Measurements from ENCODE around the gene NSMF. TPM values are rescaled to one million over a fixed set of nuclear protein-coding genes. Genes with fewer than 3 reads are reported as not detected.
"Not testable (repeated sequence)": the region's sequence is repeated elsewhere in the genome, so short reads cannot be mapped to it uniquely, and the experiment has no call there.

The NSMF gene
- total RNA-seq, 1 experiment from 2014 or later = 36.8 TPM

DNA sequence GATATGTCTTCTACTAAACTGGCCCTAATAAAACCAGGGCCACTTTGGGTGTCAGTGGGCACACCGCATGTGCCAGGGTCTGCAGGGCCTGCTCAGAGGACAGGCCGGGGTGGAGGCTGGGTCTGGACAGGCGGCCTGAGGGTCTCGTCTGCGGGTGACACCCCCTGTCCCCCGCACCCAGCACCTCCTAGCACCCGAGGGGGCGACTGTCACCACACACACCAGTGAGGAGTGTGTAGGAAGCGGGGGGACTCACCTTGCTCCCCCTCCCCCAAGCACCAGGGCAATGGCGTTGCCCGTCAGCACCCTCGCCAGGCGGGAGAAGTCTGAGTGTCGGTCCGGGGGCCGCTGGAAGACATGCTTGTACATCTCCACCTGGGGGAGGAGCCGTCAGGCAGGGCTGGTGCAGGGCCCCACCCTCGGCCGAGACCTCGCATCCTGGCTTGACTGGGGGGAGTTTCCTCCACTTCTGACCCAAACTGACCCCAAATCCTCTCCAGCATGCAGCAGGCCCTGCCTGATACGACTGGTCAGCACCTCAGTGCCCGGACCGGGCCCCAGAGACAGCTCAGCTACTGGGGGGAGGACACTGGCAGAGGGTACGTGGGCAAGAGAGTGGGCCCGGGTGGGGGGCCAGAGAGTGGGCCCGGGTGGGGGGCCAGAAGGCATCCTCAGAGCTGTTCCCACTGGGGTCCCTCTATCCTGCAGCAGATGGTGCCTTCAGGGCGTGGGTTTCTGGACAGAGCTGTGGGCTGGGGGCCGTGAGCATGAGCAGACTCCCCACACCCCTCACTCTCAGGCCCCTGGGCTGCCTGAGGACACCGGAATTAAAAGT lies 18.9 kb upstream of the NSMF start:
- DNase-seq (ENCODE audit: extremely low read depth, low read depth) = no peak

DNA sequence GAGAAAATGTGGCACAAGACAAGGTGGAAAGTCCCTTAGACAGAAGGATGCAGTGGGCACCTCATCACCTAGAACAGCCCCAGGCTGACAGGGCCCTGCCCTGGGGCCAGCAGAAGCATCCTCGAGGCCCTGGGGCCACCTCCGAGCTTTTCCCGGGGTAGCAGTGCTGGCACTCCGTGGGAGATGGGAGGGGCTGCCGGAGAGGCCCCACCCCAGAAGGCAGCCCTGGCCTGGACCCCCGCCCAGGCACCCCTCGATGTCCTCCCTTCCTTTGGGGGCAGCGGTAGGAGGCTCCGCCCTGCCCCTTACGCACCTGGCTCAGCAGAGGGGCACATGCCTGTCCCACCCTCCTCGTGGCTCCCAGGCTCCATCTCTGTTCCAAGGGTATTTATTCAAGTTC lies 17.7 kb upstream of the NSMF start:
- DNase-seq (ENCODE audit: extremely low read depth, low read depth) = no peak

DNA sequence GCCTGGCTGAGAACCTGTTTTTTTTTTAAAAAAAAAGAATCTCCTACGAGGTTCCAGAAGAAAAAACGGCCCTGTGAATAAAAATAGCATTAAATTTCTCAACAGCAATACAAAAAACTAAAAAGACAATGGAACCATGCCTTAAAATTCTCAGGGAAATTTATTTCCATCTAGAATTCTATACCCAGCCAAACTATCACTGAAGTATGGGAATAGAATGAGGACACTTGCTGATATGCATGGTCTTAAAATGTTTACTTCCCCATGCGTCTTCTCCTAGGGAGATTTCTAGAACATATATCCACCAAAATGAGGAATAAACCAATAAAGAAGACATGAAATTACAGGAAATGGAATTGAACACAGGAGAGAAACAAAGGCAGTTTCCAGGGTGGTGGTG lies 16.5 kb upstream of the NSMF start:
- DNase-seq (ENCODE audit: extremely low read depth, low read depth) = no peak

DNA sequence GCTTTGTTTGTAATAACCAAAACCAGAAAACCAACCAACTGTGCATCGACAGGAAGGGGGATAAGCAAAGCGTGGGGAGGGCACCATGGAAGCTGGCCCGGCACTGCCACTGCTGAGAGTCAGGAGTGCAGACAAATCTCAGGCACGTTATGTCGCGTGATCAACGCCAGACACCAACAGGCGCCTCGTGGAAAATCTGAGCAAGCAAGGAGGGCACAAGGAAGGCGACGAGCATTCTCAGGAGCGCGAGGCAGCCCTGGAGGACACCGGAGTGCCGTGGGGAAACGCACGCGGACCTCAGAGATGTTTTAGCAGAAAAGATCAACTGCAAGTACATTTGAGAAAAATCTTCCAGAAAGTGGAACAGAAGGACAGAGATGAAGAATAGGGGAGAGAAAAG lies 15.1 kb upstream of the NSMF start:
- no peak for DNase-seq (ENCODE audit: extremely low read depth, low read depth)

DNA sequence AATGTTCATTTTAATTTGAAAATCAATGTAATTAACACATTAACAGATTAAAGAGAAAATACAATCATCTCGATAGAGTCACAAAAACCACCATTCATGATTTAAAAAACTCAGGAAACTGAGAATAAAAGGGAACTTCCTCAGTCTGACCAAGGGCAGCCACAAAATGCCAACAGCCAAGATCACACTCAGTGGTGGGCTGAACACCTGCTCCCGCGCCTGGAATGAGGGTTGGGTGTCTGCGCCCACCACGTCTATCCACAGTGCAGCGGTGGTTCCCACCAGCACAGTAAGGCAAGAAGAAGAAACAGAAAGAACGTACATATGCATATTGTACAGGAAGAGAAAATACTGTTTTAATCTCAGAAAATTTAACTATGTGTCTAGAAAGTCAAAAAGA lies 11.7 kb upstream of the NSMF start:
- DNase-seq (ENCODE audit: extremely low read depth, low read depth) = no peak

DNA sequence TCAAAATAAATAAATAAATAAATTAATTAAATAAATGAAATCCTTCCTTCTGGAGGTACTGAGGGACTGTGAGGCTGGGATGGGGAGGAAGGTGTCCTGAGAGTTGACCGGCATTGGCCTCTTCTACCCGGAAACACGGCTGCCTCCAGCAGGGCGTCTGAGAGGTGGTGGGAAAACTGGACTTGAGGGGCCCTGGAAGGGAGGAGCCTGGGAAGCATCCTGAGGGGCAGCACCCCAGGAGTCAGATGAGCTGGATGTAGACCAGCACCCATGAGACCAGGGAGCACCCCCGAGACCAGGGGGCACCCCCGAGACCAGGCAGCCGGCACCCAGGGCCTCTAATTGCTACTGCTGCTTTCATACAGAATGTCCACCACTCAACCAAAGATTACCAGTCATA lies 8.8 kb upstream of the NSMF start:
- no peak for DNase-seq (ENCODE audit: extremely low read depth, low read depth)

DNA sequence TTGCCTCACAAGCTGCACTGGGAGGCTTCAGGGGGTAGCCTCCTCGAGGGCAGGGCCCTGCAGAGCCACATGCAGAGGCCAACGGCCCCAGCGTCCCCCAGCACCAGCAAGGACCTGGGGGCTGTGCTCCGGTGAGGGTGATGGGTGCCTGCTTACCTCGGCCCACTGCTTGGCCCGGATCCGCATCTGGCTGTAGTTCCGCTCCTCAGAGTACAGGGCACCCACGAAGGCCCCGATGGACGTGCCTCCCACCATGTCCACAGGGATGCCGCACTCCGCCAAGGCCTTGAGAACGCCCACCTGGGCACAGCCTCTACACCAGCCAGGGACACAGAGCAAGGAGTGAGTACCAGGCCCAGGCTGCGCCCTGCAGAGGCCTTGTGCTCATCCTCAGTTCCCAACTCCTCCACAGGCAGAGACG lies 8.0 kb upstream of the NSMF start:
- no peak for DNase-seq (ENCODE audit: extremely low read depth, low read depth)

DNA sequence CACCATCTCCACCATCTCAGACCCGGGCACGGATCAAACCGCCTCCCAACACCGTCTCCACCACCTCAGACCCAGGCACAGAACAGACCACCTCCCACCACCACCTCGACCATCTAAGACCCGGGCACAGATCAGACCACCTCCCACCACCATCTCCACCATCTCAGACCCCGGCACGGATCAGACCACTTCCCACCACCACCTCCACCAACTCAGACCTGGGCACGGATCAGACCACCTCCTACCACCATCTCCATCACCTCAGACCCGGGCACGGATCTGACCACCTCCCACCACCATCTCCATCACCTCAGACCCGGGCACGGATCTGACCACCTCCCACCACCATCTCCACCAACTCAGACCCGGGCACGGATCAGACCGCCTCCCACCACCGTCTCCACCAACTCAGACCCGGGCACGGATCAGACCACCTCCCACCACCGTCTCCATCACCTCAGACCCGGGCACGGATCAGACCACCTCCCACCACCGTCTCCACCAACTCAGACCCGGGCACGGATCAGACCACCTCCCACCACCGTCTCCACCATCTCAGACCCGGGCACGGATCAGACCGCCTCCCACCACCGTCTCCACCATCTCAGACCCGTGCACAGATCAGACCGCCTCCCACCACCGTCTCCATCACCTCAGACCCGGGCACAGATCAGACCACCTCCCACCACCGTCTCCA lies 7.4 kb upstream of the NSMF start:
- not testable (repeated sequence) for DNase-seq (ENCODE audit: extremely low read depth, low read depth)

DNA sequence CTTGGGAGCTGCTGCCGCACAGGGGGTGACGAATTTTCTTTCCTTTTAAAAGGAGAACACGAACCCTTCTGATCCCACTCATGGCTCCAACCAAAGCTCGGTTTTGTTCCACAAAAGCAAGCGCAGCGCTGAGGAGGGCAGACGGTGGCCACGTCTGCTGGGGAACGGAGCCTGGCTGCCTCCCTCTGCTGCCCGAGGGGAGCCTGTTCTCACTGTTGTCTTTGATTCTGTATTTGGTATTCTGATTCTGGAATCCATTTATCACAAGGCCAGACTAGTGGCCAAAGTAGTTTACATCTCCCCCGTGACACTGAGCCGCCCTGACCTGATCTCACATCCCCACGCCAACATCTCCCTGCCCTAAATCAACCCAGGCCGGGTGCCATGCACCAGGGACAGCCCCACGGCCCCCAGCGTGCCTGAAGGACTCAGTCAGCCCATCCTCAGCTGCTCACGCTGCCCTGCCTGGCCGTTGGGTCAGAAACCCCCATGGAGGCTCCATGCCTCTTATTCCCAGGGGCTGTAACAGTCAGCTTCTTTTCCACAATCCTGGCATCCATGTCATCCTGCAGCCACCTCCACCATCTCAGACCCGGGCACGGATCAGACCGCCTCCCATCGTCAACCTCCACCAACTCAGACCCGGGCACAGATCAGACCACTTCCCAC lies 6.7 kb upstream of the NSMF start:
- no peak for DNase-seq (ENCODE audit: extremely low read depth, low read depth)

DNA sequence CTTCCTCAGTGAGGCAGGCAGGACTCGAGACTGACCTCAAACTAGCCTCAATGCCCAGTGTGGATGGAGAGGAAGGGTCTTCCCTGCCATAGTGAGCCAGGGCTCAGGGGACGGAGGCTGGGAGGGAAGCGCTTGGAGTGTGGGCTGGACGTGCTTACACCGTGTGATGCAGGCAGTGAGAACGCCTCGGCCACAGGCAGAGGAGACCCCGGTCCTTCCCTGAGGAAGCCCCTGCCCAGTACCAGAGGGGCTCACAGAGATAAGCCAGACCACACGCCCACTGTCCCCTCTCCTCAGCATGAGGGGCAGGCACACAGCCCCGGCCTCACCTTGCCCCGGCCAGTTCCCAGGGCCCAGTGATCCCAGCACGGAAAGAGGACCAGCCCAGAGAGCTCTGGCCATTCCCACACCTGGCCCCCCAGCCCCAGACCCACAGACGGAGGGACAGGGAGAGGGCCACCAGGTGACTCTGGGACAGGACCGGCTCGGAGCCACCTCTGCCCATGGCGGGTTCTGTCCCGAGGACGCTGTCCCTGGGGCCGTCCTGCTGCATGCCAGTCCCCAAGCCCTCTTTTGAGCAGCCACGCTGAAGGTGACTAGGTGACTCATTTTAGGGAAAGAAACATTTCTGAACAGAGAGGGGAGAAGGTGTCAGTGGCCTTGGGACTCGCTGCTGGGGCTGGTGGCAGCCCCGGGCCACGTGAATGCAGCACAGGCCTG lies 6.0 kb upstream of the NSMF start:
- DNase-seq (ENCODE audit: extremely low read depth, low read depth) = no peak

DNA sequence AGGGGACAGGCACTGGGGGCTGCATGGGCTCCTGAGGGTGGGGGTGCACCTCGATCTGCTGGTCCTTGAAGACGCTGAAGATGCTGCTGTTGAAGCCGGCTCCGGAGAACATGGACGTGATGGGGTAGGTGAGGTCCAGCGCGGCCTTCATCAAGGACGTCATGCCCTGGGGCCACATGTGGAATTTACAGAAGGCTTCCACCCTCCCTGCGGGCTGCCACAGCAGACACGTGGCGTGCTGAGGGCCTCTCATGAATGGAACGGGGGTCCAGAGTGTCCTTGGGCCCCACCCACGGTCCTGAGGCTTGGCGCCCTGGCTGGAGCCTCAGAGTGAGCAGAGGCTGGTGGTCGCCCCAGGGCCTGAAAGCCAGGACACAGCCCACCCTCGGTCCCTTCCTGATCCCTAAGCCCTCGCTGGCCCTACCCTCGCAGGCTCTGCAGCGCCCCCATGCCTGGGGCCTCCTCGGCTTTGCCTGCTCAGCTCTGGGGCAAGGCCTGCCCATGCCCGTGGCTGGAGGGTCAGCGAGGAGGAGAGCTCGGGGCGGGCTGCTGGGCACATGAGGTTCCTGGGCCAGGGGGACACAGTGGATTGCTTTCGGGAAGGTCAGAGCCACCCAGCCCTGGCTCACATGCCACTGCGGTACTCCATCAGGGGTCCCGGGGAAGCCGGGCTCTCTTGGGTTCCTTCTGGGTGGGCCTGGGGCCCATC lies 5.3 kb upstream of the NSMF start:
- no peak for DNase-seq (ENCODE audit: extremely low read depth, low read depth)

DNA sequence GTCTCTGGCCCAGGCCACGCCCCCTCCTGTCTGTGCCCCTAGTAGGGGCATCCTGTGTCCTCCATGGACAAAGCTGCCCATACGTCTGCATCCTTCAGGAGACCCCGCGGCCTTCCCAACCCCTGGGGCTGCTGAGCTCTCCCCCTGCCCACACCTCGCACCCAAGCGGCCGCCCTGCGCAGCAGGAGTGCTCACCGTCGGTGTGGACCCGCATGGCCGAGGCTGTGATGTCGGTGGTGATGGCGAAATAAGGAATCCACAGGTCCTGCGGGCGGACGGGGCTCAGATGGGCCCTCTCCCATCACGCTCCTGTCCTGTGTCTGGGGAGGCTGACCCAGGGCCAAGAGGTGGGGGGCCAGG lies 4.8 kb upstream of the NSMF start:
- DNase-seq (ENCODE audit: extremely low read depth, low read depth) = no peak

DNA sequence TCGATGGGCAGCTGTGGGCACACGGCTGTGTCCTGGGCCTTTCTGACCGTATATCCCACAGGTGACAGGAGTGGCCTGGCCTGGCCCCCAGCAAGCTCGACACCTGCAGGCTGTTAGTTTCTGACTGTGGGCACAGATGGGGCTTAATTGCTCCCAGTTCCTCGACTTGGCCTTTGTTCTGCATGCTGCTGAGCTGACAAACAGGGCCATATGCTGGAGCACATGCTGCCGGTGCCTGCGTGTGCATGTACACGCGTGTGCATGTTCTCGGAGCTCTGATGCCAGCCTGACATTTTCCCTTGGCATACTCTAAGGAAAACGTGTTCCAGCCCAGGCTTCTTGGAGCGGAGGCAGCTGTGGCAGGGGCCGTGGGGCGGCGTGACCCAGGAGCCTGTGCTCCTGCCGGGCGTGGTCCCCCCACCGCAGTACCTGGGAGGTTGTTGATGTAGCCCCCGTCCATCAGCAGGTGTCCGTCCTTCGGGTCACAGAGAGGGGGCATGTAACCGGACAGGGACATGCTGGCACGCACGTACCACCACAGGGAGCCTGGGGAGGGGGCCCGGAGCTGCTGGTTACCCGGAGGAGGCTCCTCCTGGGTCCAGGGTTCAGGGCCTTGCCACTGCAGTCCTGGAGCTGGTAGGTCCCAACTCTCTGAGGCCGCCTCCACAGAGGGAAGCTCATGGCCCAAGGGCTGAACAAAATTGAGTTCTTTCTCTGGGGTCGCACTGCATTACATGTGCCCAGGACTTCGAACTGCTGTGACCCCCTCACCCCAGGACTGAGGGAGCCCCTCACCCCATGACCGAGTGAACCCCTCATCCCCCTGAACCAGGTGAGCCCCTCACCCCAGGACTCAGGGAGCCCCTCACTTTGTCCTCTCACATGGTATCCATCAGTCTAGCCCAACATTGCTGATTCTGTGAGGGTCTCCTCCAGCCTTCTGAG lies 4.1 kb upstream of the NSMF start:
- no peak for DNase-seq (ENCODE audit: extremely low read depth, low read depth)

DNA sequence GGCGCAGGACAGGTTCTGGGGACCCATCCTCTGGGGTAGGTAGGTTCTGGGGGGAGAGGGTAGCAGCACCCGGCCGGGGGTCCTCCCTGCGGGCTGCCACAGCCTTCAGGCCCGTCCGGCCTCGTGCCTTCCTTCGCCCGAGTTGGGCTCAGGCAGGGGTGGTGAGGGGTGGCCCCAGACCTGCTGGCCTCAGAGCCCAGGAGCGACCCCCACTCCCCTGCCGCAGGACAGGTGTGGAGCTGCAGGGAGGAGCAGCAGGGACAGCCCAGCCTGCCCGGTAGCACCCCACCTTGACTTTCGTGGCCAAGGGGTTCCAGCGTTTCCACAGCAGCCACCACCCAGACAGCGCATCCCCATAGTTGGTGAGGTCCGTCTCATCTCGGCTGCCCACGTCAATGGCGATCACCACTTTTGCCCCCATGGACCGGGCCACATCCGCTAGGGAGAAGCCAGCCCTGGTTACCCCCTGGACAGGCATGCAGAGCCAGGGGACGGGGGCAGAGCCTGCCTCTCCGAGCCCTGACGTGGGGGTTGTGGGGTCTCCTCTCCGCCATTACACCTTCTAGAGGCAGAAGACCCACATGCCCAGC lies 3.4 kb upstream of the NSMF start:
- DNase-seq (ENCODE audit: extremely low read depth, low read depth) = no peak

DNA sequence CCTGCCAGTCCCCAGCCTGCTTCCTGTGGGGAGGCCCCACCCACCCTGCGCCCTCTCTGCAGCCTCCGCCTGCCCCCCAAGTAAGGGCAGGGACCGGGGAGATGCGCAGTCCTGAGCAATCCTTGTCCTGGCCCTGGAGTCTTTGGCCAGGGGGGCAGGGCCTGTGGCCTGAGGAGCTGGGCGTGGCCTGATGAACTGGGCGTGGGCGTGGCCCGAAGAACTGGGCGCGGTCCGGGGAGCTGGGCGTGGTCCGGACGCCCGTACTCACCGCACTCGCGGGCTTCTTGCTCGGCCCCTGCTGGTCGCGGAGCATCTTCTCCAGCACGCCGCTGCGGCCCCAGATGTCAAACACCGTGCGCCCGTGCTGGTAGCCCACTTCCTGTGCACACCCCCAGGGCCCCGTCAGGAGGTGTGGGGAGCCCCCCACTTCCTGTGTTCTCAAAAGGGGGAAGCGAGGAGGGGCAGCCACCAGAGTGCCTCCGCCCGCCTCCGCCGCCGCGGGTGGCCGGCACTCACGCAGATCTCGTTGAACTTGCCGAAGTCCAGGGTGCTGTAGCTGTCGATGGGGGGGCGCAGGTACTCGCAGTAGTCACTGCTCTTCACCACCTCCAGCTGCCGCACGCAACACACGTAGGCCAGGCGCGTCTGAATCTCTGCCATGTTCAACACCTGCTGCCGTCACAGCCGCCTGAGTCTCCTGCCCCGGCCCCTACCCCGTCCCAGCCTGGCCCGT lies 2.7 kb upstream of the NSMF start:
- DNase-seq (ENCODE audit: extremely low read depth, low read depth) = peak; percentile 89

DNA sequence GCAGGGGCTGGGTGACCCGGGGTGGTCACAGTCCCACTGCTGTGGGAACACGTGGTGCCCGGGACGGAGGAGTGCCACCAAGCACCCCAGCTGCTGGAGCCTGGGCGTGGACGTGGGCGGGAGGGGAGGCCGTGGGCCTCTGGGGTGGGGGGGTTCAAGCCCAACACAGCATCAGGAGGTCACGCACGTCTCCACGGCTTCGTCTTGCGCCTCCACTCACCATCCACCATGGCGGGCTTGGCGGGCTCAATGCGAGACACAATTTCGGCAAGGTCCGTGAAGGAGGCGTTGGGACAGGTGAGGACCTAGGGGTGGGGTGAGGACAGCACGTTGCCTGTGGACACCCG lies 2.2 kb upstream of the NSMF start:
- no peak for DNase-seq (ENCODE audit: extremely low read depth, low read depth)

DNA sequence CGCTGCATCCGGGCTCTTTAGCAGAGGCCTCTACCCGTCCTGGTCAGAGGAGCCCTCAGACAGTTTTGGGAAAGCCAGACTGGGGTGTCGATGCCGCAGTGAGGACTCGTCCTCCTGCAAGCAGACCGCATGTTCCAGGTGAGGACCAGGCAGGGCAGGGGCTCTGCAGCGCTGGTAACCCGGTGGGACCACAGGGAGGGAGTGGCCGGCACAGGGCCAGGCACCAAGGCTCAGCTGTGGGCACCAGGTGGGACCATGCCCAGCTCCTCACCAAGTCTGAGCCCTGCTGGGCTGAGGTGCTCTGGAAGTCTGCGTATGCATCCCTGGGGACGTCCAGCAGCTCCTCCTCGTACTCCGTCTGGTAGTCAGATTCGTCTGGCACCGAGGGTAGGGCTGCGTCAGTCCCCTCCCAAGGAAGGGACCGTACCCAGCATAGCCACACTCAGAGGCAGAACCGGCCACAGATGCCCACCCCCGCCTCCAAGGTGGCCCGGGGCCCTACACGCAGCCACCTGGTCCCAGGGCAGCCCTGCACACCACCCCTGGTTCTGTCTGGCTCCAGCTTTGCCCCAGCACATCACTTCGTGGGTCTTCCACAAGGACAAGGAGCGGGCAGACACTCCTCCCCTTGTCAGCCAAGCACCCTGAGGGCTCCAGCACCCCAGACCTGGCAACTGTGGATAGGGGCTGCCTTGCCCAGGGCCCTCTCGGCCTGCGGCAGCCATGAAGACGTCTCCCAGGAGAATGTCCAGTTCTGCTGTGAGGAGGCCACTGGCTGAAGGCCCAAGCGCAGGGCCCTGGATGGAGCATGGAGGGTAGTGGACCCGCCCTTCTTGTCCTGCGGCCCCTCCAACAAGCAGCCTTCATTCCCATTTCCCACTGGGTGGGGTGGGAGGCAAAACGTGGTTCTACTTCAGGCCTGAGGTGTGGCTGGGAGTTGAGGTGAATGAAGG lies 1.5 kb upstream of the NSMF start:
- no peak for DNase-seq (ENCODE audit: extremely low read depth, low read depth)
